Hematopoietic multipotent progenitor cell (in vitro differentiated cells): ENCODE results near the gene GDF11. TPM values are rescaled to one million over a fixed set of nuclear protein-coding genes. Genes with fewer than 3 reads are reported as not detected.
A peak's percentile ranks its signal among the peaks of the same experiment; 100 is the strongest.

Experiments used
- DNase-seq, 3 donors: peaks; one replicate each; pipeline ENCODE4 v3.0.0-alpha.2; 2011 to 2015; ENCODE audit warnings: low read depth in 2 of 3, low spot score in 2 of 3
- total RNA-seq: library from RNA; depleted of rRNA; stranded (reverse); fragments of >200 nt; gene quantifications from one replicate; pipeline ENCODE4 v1.2.3, GENCODE V29; 2012

The GDF11 gene
- total RNA-seq, 1 donor = 17.5 TPM

DNA sequence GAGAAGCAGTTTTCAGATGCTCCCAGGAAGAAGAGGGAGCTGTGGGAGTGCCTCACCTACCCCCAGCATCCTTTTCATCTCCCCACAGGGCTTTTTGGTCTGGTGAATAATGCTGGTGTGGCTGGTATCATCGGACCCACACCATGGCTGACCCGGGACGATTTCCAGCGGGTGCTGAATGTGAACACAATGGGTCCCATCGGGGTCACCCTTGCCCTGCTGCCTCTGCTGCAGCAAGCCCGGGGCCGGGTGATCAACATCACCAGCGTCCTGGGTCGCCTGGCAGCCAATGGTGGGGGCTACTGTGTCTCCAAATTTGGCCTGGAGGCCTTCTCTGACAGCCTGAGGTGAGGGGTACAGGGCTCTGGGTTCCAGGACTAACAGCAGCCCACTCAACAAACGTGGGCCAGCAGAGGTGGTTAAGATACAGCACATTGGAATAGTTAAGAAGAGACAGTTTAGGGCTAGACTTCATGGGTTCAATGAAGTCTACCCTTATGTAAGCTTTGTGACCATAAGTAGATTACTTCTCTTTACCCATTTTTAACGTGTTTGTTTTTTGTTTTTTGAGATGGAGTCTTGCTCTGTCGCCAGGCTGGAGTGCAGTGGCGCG is 21.2 kb upstream of the GDF11 start:
- no peak for DNase-seq

DNA sequence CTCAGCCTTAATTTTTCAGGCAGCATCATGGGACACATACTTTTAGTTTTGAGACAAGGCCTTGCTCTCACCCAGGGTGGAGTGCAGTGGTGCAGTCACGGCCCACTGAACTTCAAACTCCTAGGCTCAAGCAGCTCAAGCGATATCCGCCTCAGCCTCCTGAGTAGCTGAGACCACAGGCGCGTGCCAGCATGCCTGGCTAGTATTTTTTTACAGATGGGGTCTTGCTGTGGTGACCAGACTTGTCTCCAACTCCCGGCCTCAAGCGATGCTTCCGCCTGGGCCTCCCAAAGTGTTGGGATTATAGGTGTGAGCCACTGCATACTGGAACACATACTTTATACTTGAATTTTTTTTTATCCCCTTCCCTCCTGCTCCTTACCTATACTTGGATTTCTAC is 20.0 kb upstream of the GDF11 start:
- DNase-seq = no peak

DNA sequence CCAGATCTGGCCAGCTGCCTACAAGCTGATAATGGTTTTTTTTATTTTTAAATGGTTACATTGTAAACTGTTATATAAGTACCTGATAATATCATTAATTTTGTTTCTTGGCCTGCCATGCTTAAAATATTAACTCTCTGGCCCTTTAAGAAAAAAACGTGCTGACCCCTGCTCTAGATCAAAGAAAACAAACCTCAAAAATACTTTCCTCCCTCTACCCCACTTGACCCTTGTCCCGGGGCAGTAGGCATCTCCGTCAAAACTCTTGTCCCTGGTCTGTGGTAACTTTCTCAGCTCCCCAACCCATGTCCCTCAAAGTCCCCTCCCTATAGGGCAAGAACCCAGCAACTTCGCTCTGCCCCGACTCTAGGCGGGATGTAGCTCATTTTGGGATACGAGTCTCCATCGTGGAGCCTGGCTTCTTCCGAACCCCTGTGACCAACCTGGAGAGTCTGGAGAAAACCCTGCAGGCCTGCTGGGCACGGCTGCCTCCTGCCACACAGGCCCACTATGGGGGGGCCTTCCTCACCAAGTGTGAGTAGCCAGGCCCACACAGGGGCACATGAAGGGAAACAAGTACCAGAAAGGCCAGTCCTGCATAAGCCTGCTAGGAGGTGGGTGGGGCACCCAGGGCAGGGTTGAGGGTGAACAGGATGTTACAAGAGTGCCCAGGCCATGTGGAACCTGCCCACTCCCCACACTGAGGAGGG is 19.3 kb upstream of the GDF11 start:
- DNase-seq = no peak

DNA sequence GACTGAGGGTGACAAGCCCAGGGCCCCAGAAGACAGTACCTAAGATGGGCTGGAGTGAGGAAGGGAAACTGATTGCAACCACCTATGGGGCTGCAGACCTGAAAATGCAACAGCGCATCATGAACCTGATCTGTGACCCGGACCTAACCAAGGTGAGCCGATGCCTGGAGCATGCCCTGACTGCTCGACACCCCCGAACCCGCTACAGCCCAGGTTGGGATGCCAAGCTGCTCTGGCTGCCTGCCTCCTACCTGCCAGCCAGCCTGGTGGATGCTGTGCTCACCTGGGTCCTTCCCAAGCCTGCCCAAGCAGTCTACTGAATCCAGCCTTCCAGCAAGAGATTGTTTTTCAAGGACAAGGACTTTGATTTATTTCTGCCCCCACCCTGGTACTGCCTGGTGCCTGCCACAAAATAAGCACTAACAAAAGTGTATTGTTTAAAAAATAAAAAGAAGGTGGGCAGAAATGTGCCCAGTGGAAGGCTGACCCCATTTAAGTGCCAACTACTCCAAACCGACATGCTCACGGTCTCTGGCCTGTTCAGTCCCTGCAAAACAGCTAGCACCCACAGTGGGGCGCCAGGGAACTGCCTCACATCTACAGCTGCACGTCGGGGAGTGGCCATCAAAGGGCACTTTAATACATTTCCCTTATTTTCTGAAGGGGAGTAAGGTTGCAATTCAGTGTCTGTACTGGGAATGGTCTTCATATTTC is 18.5 kb upstream of the GDF11 start:
- DNase-seq = peak in 2 of 3 donors; percentile 70 to 83

DNA sequence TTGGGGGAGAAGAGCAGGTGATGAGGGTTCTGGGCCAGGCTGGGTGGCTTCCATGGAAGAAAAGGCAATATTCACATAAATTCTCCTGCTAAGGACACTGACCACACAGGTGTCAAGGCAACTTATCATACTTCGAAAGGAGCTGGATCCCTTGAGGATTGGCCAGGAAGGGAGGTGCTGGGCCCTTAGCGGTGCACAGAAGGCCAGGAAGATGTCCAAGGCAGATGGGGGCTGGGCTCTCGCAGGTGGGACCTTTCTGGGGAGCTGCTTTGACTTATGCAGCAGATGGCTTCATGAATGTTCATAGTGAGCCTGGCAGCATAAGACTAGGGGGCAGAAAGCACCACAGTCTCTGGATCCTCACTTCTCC is 18.0 kb upstream of the GDF11 start:
- DNase-seq = no peak

DNA sequence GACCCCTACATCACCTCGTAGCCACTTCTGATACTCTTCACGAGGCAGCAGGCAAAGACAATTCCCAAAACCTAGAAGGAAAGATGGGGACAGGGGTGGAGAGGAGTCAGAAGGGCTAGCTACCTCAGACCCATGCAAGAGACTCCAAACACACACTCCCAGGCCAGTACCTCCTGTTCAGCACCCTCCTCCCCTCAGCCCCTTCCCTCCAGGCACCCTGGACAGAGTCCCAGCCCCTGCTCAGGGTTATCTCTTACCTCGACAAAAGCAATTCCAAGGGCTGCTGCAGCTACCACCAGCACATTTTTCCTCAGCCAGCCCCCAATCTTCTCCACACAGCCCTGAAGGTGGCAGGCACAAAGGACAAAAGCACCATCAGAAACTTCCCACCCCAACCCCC is 17.4 kb upstream of the GDF11 start:
- DNase-seq = no peak

DNA sequence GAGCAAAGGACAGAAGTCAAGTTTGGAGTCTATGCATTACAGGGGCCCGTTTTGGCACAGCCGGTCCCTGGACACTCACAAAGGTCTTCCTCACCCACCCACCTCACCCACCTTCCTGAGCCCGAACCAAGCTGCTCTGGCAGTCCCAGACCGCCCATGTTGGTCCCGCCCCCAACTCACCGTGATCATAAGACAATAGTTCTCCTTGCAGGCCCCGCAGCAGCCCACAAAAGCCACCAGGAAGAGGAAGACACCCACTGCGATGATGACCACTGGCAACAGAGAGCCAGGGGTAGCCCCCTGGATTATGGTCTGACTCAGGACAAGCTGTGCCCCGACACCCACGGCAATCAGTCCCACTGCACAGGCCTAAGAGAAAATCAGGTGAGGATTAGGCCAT is 16.0 kb upstream of the GDF11 start:
- no peak for DNase-seq

DNA sequence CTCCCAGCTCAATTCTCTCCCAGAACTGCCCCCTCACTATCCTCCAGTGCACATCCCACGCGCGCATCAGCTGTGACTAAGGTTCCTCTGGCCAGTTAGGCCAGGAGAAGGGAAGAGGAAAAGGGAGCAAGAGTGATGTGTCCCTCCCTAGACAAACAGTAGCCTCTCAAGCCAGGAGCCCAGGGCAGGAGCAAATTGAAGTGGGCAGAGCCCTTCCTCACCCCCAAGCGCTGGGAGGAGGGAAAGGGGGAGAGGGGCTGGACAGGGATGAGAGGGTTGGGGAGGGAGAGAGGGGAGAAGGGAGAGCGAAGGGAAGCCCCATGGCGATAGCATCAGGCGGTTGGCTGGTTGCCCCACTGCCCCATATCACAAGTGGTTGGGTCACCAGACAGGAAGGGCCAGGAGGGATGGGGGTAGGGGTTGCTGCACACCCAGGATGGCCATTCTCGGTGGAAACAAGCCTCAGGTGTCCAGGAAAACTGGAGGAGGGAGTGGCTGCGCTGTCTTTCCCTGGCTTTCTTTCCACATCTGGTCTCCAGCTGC is 15.2 kb upstream of the GDF11 start:
- DNase-seq = no peak

DNA sequence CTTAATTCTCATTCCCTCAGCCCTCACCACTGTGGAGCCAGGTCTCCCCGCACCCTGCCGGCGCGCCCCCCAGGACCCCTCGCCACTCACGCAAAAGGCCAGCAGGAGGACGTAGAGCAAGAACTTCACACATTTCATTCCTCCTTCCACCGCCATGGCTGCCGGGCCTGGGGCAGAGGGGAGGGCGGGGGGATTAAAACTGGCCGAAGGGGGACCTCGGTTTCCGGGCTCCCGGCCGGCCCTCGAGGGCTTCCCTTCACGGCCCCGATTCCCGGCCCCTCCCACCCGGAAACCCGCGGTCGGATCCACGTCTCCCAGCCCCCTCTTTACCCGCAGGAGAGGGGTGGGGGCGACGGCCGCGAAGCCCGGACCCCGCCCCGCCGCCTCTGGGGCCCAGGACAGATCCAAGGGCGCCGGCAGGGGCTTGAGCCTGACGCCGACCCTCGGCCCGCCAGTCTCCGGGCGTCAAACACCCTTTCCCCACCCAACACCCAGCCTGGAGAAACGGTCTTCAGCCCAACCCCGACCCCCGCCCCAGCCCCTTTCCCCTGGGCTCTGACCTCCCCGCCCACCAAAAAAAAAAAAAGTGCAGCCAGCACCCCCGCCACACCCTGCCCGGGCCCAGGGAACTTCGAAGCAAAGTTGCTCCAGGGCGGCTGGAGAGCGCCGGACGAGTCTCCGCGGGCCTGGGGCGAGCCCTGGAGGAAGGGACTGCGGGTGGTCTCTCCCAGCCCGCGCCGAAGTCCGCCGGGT is 14.6 kb upstream of the GDF11 start:
- peak in 1 of 3 donors; percentile 33 for DNase-seq

DNA sequence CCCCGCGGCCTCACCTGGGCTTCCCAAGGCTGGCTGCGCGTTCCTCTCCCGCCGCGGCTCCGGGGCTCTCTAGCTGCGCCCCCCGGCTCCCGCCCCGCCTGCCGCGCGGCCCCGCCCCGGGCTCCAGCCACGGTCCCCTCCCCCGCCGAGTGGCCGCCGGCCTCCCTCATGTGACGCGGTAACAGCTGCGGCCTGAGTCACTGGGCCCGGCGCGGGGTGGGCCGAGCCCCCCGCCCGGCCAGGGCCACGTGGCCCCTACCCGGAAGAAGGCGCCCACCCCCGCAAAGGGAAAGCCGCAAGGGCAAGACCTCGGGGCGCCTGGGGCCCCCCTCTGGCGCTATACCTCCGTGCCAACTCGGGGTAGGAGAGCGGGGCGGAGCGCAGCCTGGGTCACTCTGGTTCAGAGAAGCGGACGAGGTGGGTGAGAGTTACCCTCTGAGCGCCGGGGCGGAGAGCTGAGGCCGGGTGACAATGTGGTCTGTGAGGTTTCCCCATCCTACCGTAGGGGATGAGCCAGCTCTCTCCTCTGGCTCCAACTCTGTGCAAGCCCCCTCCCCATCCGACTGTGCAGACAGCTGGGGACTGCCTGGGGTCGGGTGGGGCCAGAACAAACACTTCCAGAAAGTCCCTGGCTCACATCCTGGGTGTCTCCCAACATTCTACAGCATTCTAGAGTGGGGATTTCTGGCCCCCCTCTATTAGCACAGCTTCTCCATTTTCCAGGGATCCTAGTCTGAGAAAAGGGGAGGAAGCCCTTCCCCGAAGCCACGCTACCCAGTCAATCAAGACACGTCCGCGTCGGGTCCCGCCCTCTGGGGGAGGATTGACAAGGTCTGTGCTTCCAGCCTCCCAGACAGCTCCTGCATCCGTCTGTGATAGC is 13.7 kb upstream of the GDF11 start, which contains the start of gene CD63:
Gene CD63, minus strand, starts transcription at position 71 of the 880 bp plus-strand sequence. CDS start 668 bp downstream, outside the sequence.
- peak in 2 of 3 donors; percentile 86 to 90 for DNase-seq

DNA sequence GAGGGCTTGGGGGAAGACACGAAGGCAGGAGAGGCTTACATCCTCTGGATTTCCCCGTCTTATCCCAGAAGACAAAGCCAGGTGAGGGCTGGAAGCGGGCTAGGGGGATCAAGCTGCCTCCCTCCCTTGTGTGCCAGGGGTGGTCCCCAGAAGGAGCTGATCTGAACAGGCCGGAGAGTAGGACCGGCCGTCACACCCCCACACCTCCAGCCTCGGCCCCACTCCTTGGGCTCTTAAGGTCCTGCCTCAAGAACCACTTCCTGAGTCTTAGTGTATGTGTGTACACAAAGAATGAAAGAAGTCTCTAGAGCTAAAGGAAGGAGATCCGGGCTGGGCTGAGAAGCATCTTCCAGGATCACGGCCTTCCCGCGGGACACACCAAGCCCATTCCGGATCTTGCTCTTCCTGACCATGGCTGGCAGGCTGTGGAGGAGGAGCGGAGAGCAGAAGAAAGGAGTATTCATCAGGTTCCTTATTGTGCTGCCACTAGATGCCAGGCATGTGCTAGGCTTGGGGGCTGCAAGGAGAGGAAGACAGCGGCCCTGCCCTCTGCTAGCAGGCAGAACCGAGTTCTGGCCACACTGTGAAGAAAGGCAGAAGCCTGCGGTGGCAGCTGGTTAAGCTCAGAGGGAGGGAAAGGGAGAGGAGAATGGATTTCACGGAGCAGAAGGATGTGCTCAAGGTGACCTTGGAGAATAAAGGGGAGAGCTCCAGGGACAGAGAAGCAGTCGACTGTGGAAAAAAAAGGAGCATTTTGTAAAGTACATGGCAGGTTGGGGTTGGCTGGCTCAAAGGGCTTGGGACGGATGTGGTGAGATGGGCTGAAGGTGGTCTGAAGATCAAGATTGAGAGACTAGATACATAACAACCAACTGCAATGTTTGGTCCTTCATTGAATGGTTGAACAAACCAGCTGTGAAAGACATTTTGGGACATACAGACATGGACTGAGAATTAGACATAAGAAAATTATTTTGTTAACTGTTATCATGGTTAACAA is 12.8 kb upstream of the GDF11 start:
- peak in 2 of 3 donors; percentile 74 to 79 for DNase-seq

DNA sequence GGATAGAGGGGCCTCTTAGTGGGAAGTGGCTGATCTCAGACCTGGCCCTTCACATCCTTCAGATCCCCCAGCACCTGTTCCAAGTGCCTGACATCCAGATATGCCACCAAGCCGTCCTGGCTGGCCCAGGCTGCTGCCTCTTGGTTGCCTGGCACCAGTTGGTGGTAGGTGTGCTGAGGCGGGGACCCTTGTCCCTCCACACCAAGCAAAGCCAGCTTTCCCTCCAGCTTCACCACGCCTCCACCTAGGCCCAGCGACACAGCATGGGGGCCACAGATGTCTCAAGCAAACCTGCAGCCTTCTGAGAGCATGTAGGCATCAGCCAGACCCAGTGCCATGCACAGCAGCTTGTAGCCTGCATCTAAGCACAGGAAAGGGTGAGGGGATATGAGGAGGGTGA is 10.6 kb upstream of the GDF11 start:
- DNase-seq = no peak

DNA sequence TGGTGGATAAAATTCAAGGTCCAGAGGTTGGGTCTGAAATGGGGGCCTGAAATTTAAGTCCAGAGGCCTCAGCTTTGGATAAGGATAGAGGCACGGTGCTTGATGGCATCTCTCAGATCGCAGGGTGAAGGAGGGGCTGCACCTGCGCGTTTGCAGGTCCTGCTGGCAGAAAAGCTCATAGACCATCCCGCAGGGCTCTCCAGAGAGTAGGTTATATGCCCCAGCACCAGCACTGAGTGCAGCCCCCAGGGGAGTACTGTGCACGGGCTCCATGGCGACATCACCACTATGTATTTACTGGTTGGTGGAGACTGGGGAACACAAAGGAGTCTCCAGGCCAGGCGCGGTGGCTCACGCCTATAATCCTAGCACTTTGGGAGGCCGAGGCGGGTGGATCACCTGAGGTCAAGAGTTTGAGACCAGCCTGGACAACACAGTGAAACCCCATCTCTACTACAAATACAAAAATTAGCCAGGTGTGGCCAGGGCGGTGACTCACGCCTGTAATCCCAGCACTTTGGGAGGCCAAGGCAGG is 9.8 kb upstream of the GDF11 start:
- DNase-seq = no peak

DNA sequence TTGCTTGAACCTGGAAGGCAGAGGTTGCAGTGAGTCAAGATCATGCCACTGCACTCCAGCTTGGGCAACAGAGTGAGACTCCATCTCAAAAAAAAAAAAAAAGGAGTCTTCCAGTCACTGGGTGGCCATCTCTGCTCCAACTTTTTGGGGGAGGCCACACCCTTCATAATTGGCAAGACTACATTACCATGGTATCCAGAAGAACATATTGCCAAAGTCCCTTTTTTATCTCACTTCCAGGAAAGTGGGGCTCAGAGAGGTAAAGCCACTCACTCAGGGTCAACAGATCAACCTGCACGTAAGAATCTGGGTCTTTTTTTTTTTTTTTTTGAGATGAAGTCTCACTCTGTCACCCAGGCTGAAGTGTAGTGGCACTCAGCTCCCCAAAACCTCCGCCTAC is 9.1 kb upstream of the GDF11 start:
- DNase-seq = no peak

DNA sequence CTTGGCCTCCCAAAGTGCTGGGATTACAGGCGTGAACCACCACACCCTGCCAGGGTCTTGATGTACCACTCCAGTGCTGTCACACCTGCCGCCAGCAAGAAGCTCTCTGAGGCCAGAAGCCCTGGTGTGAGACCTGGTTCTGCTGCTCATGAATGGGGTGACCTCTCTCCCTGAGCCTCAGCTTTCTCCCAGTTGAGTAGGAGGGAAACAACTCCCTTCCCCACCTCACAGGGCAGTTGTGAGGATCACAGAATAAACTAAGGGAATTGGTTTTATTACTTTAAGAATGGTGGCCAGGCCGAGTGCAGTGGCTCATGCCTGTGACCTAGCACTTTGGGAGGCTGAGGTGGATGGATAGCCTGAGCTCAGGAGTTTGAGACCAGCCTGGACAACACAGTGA is 8.3 kb upstream of the GDF11 start:
- DNase-seq = no peak

DNA sequence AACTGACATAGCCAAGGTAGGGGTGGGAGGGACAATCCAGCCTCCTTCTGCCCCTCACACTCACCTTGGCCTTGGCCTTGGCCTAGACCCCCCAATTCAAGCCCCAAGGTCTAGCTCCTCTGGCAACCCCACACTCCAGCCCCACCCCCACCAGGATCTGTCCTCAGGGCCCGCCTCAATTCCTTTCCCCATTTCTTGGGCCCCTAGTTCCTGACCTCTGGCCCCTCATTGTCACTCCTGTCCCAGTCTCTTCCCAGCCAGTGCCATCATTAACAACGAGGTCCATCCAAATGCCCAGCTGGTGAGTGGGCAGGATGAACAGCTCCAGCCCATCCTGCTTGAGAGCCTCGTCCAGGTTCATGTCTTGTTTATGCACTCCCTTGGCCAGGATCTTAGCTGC is 6.8 kb upstream of the GDF11 start:
- no peak for DNase-seq

DNA sequence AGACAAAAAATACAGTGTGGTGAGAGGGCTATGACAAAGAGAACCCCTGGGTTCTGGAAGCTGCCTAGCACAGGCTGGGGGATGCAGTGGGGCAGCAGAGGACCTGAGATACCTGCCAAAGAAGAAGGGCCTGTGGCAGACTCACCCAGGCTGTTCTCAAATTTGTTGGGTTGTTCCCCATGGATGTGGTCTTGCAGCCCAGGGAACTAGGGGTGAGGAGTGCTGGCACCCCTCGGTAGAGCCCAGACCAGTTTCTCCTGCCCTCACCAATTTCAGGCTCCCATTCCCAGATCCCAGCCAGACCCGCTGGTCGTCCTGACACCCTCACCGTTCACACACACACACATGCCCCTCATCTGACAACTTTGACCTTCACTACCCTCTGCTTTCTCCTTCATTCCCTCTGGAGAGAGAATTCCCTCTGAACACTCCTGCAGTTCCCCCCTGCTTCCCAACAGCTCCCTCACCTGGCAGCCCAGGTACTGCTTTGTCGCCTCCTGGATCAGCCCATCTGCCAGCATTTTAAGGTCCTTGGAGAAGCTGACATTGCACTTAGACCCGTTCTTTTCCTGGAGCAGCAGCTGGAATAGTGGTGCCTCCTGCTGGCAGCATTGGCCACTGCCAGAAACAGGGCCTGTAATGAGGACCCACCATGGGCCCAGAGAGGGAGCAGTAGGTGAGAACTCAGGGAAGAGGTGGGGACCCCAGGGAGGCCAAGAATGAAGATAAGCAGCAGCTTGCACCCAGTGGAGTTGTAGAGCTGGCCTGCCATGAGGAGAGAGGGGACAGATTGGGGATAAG is 5.9 kb upstream of the GDF11 start:
- peak in 2 of 3 donors; percentile 68 to 78 for DNase-seq
